HL-60 (cell line): ENCODE results near the gene SYT11.
A peak's percentile ranks its signal among the peaks of the same experiment; 100 is the strongest.

Experiments used
- DNase-seq, 2 experiments: peaks; one replicate each; pipeline ENCODE4 v3.0.0-alpha.2; 2010 to 2020; ENCODE audit warnings: low read depth in 1 of 2, low spot score in 1 of 2
- H3K27ac ChIP-seq: fragments of 250-450 bp; sonication (Bioruptor Pico); replicated peaks from 2 replicates; pipeline ENCODE4 v1.5.1; 2020; ENCODE audit warnings: mild to moderate bottlenecking, moderate library complexity
- H3K27me3 ChIP-seq: fragments of 250-450 bp; sonication (Bioruptor Pico); 2 replicates; pipeline ENCODE4 v1.5.1; 2021; ENCODE audit warnings: mild to moderate bottlenecking, moderate library complexity; ENCODE audit not compliant: insufficient read depth, poor library complexity, severe bottlenecking
- H3K4me3 ChIP-seq: replicated peaks from 2 replicates; pipeline ENCODE4 v1.5.1; 2011; ENCODE audit warnings: mild to moderate bottlenecking, control low read depth, low read length; ENCODE audit not compliant: insufficient read depth
- GABPA ChIP-seq: IDR thresholded peaks from 2 replicates; pipeline ENCODE4 v1.6.1; 2012; ENCODE audit warnings: low read depth
- POLR2AphosphoS5 ChIP-seq: IDR thresholded peaks from 2 replicates; pipeline ENCODE4 v1.6.1; 2012; ENCODE audit warnings: low read depth
- SPI1 ChIP-seq: IDR thresholded peaks from 2 replicates; pipeline ENCODE4 v1.6.1; 2012; ENCODE audit warnings: low read depth, mild to moderate bottlenecking, borderline replicate concordance
- TF ChIP-seq, protein P1 (sequence below): IDR thresholded peaks from 2 replicates; pipeline ENCODE4 v1.6.1; 2012; ENCODE audit warnings: low read depth; ENCODE audit not compliant: insufficient replicate concordance
- TF ChIP-seq, protein P2 (sequence below): IDR thresholded peaks from one replicate; pipeline ENCODE4 v1.5.1; 2011; ENCODE audit warnings: low read length, control low read depth, inconsistent platforms; ENCODE audit not compliant: insufficient read depth

The SYT11 gene

DNA sequence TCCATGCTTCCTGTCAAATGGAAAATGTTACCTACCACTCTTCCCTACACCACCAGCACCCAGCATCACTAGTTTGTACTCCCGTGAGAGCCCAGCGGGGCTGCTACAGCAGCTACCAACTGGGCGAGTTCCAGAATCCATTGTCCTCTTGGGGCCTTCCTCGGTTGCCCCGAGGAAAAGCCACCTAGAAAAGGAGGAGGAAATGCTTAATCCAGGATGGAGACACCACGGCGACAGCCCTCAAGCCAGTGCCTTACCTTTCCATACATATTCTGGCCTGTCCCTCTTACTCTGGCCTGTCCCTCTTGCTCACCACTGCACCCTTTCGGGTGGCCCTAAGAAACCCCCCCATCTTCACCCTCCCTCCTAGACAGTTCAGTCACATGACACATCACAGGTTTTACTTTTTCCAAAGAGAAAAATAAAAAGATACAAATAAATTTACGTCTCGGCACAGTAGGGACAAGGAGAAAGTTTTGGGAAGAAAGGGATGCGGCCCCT, 51.3 kb downstream of the SYT11 start:
- H3K27me3 ChIP-seq: no peaks in the 10 kb centered on the region
- peak in 1 of 2 experiments; percentile 7 for DNase-seq
- H3K4me3 ChIP-seq: peak overlapping the region; percentile 58
- peak overlapping the region; percentile 65 for H3K27ac ChIP-seq
- TF ChIP-seq SPI1: no peak
- TF ChIP-seq, protein P1, sequence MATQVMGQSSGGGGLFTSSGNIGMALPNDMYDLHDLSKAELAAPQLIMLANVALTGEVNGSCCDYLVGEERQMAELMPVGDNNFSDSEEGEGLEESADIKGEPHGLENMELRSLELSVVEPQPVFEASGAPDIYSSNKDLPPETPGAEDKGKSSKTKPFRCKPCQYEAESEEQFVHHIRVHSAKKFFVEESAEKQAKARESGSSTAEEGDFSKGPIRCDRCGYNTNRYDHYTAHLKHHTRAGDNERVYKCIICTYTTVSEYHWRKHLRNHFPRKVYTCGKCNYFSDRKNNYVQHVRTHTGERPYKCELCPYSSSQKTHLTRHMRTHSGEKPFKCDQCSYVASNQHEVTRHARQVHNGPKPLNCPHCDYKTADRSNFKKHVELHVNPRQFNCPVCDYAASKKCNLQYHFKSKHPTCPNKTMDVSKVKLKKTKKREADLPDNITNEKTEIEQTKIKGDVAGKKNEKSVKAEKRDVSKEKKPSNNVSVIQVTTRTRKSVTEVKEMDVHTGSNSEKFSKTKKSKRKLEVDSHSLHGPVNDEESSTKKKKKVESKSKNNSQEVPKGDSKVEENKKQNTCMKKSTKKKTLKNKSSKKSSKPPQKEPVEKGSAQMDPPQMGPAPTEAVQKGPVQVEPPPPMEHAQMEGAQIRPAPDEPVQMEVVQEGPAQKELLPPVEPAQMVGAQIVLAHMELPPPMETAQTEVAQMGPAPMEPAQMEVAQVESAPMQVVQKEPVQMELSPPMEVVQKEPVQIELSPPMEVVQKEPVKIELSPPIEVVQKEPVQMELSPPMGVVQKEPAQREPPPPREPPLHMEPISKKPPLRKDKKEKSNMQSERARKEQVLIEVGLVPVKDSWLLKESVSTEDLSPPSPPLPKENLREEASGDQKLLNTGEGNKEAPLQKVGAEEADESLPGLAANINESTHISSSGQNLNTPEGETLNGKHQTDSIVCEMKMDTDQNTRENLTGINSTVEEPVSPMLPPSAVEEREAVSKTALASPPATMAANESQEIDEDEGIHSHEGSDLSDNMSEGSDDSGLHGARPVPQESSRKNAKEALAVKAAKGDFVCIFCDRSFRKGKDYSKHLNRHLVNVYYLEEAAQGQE: no peak
- TF ChIP-seq POLR2AphosphoS5: no peak
- no peak for TF ChIP-seq GABPA
- TF ChIP-seq, protein P2, sequence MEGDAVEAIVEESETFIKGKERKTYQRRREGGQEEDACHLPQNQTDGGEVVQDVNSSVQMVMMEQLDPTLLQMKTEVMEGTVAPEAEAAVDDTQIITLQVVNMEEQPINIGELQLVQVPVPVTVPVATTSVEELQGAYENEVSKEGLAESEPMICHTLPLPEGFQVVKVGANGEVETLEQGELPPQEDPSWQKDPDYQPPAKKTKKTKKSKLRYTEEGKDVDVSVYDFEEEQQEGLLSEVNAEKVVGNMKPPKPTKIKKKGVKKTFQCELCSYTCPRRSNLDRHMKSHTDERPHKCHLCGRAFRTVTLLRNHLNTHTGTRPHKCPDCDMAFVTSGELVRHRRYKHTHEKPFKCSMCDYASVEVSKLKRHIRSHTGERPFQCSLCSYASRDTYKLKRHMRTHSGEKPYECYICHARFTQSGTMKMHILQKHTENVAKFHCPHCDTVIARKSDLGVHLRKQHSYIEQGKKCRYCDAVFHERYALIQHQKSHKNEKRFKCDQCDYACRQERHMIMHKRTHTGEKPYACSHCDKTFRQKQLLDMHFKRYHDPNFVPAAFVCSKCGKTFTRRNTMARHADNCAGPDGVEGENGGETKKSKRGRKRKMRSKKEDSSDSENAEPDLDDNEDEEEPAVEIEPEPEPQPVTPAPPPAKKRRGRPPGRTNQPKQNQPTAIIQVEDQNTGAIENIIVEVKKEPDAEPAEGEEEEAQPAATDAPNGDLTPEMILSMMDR: no peak

DNA sequence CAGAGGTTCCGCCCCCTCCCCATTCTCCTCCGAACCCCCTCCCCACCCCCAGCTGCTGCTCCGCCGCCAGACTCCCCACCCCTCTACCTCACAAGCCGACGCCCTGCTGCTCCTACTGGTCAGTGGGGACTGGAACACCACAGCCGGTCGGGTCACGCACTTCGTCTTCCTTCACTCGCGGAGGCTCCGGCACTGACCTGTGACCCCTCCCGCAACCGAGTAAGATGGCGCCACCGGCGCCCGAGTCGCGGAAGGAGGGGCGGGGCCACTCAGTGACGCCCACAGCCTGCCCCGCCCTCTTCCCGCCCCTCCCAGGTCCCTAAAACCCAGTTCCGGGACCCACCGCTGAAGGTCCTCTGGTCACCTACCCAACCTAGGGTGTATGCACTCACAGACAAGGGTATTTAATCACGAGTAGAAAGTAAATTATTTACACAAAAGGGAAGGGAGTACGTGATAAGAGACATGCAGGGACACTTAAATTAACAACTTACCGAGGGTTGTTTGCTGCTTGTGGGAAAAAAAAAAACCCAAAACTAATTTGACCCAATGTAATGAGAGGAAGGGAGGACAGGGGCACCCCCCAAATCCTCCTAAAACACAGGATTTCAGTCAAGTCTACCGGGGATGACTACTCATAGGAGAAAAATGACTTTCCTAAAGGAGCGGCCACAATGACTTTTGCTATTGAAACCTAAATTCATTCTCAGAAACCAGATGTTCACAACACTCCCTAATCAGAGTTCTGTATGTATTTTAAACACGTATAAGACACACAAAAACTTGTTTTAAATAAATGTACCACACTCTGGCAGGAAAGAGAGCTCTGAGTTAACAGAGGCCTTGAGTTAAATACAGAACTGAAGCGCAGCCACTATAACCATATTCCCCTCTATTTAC, 52.0 kb downstream of the SYT11 start, which contains the start of gene RIT1:
RIT1 (minus strand) TSS at position 194 of the 900 bp plus-strand sequence. CDS start 588 bp downstream, outside the sequence.
- H3K4me3 ChIP-seq: peak within 1 kb of the TSS; percentile 58
- peak; percentile 82 to 84 for DNase-seq
- TF ChIP-seq POLR2AphosphoS5 (peak; percentile 90), SPI1 (no peak)
- no peaks in the 10 kb centered on the region for H3K27me3 ChIP-seq
- peak within 1 kb of the TSS; percentile 65 for H3K27ac ChIP-seq

DNA sequence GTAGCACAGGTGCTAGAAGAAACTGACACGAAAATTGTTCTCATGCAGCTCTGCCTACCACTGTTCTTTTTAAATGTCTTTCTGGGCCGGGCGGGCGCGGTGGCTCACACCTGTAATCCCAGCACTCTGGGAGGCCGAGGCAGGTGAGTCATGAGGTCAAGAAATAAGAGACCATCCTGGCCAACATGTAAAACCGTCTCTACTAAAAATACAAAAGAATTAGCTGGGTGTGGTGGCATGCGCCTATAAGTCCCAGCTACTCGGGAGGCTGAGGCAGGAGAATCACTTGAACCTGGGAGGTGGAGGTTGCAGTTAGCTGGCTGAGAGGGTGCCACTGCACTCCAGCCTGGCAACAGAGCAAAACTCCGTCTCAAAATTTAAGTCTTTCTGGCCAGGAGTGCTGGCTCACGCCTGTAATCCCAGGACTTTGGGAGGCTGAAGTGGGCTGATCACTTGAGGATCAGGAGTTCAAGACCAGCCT, 52.7 kb downstream of the SYT11 start:
- H3K4me3 ChIP-seq: no peak overlapping the region

DNA sequence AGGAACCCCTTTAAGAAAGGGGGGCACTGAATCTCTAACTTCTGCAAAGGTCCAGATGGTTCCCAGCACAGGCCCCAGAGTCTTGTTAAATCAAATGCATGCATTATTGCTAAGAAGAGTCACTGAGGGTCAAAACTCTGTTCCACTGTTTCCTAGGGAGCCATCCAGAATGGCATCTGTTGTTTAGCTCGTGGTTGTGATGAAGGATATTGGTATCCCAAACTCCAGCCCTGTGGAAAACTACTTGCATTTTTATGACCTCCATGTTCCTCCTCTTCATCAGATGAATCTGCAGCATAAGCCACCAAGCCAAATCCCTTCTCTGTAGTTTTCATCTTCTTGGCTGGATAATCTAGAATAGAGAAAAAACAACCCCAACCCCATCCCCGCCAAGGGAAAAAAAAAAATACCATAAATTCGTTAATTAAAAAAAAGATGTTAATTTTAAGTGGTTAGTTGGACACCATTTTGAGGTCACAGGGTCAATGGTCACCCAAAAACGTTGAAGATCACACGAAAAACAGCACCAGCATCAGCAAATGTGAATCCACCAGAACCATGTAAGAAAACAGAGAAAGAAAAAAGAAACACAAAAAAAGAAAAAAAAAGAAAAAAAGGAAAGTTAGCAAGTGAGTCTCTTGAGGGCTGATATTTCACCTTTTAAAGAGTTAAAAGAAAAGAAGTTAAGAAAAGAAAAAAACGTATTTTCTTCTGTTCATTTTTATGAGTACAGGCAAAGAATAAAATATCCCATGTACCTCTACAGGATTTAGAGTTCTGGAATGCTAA, 54.8 kb downstream of the SYT11 start:
- H3K27ac ChIP-seq: no peak overlapping the region
- no peak overlapping the region for H3K4me3 ChIP-seq
- no peaks in the 10 kb centered on the region for H3K27me3 ChIP-seq
- TF ChIP-seq SPI1: no peak
- no peak for TF ChIP-seq GABPA
- TF ChIP-seq, protein P2: no peak
- TF ChIP-seq, protein P1: no peak
- TF ChIP-seq POLR2AphosphoS5: no peak
- DNase-seq: no peak

More for the DNA sequence above, 52.7 kb downstream of the SYT11 start:
- no peak overlapping the region; the same call in 1 of the 2 replicates for H3K27ac ChIP-seq
- no peaks in the 10 kb centered on the region for H3K27me3 ChIP-seq
- peak; percentile 52 for TF ChIP-seq POLR2AphosphoS5
- TF ChIP-seq, protein P1: no peak
- DNase-seq: no peak
